Fibroblast of skin of left biceps (primary cell): Measurements from ENCODE around the gene ARMC9.

Experiments used
- DNase-seq, 2 experiments: peaks; one replicate each; pipeline ENCODE4 v3.0.0-alpha.2; 2013; ENCODE audit warnings: low read depth in 2 of 2

ARMC9 gene

GRCh38 chr2:231201475-231201814 is 3.0 kb downstream of the ARMC9 start:
- DNase-seq = no peak

GRCh38 chr2:231203087-231203486 is 4.7 kb downstream of the ARMC9 start:
- DNase-seq = no peak

DNA sequence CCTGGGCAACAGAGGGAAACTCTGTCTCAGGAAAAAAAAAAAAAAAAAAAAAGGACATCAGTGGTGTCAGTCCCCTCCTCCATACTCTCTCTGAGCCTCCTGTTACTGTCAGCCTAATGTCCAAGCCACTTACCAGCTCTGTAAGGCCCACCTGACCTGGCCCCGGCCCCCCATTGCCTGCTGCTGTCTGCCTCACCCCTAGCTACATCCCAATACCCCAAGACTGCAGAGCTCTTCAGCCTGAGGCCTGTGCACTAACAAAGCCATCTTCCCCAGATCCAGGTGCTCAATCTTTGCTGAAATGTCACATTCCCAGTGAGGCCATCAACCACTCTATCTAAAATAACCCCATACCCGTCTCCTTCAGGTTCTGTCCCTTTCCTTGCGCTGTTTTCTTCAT is 5.7 kb downstream of the ARMC9 start:
- no peak for DNase-seq

DNA sequence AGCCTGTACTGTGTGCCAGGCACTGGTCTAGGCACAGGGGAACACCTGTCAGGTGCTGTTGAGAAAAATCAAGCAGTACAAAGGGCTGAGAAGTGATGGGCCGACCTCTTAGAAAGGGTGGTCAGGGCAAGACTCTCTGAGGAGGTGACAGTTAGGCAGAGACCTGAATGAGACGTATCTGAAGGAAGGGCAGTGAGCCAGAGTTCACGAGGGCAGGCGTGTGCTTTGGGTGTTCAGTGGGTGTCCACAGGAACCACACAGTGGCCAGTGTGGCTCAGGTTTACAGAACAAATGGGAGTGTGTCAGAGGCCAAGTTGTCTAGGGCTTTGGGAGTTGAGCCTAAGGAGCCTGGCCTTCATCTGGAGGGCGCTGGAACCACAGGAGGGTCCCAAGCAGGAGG is 6.2 kb downstream of the ARMC9 start:
- DNase-seq = no peak

DNA sequence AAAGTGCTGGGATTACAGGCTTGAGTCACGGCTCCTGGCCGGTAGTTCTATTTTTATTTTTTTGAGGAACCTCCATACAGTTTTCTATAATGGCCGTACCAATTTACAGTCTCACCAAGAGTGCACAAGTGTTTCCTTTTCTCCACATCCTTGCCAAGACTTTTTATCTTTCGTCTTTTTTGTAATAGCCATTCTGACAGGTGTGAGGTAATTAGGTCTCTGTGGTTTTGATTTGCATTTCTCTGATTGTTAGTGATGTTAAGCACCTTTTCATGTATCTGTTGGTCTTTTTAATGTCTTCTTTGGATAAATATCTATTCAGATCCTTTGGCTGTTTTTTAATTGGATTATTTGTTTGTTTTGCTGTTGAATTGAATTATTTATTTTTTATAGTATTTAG is 9.3 kb downstream of the ARMC9 start:
- DNase-seq = no peak

- DNase-seq = no peak
Observed at GRCh38 chr2:231210782-231211181, 12.4 kb downstream of the ARMC9 start.

DNA sequence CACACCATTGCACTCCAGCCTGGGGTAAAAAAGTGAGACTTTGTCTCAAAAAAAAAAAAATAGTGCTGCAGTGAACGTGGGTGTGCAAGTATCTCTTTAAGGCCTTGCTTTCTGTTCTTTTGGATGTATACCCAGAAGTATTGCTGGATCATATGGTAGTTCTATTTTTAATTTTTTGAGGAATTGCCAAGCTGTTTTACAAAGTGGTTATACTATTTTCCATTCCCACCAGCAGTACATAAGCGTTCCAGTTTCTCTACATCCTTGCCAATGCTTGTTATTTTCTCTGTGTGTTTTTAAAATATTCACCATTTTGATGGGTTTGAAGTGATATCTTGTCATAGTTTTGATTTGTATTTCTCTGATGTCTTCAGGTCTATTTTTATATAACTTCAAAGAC is 13.1 kb downstream of the ARMC9 start:
- no peak for DNase-seq

DNA sequence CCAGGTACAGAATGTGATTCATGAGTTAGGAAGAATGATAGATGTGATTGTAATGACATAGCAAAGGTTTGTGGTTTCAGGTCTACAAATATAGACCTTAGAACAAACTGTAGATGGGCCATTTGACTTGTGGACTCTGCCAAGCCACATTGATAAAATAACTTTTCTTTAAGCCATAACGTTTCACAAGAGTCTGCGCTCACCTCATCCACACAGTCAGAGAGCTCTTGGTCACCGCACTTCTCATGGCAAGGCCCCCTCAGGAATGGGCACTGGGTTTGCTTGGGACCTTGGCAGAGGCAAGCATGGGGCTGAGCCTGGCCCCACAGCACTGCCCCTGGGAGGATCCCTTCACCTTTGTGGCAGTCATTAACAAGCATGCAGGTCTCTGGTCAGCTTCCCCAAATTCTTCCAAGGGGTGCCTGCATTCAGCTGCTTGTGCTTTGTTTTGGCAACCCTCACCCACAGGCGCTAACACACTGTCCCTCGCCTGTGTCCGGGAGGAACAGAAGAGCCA is 14.0 kb downstream of the ARMC9 start:
- no peak for DNase-seq

DNA sequence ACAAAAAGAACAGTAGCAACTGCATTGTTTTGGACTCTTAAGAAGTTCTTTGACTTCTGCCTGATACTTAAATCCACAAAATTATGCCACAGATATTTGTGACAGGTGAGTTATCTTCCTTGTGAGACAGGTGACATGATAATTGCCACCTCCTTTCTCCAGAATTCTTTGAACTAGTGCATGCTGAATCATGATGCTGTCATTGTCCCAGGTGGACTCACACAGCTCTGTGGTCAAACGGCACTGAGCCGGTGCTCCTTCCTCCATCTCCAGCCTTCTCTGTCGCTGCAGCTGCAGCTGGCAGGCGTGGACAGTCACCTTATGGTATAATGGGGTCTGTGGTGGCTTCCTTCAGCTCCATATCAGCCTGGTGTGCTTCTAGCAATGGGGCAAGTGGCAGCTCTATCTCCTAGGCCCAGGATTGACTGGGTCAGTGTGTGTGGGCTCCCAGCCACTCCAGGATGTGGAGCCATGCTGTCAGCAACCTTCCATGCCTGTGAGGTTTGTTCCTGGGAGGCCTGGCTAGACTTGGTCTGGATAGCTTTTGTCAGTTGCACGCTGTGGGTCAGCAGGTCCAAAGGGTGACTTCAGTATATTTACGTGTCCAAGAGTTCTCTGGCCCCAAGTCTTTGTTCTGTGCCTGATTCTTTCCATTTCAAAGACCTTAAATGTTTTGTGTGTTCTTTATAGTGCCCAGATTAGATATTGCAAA is 15.7 kb downstream of the ARMC9 start:
- DNase-seq = no peak

DNA sequence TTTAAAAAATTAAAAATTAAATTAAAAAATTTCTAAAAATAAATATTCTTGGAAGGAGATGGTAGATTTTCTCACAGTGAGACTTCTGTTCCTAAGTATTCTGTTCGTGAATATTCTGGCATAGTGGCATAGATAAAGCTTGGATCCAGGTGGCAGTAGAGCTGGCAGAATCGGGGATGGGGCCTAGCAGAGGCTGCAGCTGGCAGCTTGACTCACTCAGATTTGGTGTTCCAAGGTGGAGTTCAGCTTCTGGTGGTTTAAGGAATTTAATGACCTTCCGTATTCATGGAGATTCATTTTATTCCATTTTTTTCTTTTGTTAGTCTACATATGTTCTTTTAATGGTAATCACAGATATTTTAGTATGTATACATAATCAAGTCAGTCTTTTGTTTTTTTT is 19.9 kb downstream of the ARMC9 start:
- no peak for DNase-seq

- DNase-seq = no peak
Observed at GRCh38 chr2:231219289-231219688, 20.9 kb downstream of the ARMC9 start.

GRCh38 chr2:231221761-231222160 is 23.3 kb downstream of the ARMC9 start:
- DNase-seq = no peak

DNA sequence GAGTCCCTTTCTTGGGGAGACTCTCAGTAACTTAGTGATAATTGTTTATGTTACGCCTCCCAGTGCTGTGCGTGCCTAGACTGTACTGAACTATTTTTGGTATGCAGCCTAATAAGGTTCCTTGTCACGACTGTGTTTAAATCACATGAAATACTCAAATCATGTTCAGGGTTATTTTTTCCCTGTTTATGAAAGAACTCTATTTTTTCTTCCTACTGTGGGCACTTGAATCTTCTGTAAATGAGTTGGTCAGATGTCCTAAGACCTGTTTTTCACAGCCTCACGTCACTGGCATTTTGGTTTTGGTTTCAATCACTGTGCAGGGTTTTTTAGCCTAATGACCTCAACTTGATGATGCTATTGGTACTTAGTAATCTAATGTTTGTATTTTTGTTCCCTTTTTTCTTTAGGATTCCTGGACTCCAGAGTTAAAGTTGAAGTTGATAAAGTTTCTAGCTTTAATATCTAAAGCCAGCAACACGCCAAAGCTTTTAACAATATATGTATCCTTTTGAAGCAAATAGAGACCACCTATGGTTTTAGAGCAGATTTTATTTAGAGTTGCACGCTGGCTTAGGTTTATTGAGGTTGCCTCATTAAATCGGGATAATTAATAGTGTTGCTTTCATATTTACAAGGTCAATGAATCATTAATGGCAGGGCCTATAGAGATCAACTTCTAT is 24.0 kb downstream of the ARMC9 start:
- no peak for DNase-seq

DNA sequence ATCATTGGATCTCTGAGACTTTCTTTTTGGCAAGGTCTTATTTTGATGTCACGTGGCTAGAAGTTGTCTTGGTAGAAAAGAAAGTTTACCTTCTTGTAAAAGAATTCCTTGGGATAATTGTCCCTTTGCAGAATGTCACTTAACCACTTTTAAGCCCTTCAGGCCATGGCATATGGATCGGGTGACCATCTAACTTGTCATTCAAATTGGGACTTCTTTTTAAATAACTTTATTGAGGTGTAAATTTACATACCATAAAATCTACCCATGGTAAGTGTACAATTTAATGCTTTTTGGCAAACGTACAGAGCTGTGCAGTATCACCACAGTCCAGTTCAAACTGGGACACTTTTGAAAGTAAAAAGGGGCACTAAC is 24.6 kb downstream of the ARMC9 start:
- no peak for DNase-seq

DNA sequence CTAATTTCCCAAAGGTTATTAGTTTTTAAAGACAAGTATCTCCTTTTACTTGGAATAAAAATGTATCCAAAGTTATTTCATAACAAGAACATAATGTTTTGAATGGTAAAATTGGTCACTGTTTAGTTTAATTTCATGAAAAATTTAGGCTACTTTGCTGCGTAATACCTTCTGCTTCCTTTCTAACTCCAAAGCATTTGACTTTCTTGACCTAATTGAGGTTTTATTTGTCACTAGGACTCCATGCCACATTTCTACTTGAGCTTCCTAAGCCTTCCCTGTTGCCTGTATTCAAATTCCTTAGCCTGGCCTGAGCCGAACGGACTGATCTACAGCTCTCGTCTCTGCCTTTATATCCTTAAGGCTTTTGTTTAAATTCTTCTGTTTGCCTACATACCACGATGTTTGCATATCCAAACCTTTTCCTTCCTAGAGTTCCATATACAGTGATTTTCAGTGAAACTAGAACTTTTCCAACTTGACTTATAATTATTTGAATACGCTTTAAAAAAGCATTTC is 25.1 kb downstream of the ARMC9 start:
- no peak for DNase-seq

GRCh38 chr2:231227310-231228162 is 29.1 kb downstream of the ARMC9 start:
- DNase-seq = peak; percentile 33 to 37

- DNase-seq = no peak
Observed at GRCh38 chr2:231228223-231228622, 29.8 kb downstream of the ARMC9 start.

GRCh38 chr2:231228974-231229529 is 30.6 kb downstream of the ARMC9 start:
- DNase-seq = no peak

DNA sequence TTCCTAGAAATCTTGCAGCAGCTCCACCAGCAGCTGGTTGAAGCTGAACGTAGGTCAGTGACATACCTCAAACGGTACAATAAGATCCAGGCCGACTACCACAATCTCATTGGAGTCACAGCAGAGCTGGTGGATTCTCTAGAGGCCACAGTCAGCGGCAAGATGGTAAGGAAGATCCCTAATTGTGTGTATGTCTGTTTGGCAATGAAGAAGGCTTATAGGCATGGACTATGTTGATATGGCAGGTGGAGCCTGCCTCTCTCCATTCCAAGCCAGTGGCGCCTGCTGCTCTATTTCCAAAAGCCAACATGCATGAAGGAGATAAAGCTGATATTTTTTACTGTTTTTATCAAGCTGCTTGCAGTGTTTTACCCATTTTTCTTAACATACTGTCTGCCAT is 36.8 kb downstream of the ARMC9 start:
- no peak for DNase-seq

DNA sequence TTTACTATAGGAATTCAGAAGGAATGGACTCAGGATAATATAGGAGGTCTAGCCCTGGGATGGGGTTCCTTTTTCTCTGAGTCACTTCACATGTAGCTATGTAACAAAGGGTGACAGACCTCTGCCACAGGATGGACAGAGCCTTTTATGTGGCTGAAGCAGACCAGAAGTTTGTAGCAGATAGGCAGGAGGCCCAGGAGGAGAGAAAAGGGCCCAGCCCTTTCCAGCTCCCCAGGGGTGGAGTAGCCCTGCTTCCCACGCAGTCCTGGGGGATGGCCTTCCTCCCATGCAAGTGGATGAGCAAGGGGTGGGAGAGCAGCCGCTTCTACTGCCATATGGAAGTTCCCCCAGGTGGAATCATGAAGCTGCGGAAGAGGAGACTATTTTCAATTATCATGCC is 40.3 kb downstream of the ARMC9 start:
- no peak for DNase-seq

- no peak for DNase-seq
Observed at GRCh38 chr2:231239751-231240150, 41.3 kb downstream of the ARMC9 start.
